Mesendoderm (in vitro differentiated cells): ENCODE measurements around the gene TAS2R40. TPM values are rescaled to one million over a fixed set of nuclear protein-coding genes. Genes with fewer than 3 reads are reported as not detected.

Experiments used
- small RNA-seq: library from polyadenylated mRNA; stranded (forward); fragments of <200 nt; extraction: miRNeasy Mini kit (QIAGEN cat#:217004); gene quantifications from one replicate; pipeline ENCODE3, GENCODE V24; 2013; ENCODE audit not compliant: insufficient read depth

Gene TAS2R40

Small RNA genes lying within 50 kb of the gene (small RNA-seq; reads per million reads assigned to genes)
- gene AC073342.3, result not detected
